ENCODE results near the gene GNPTAB. TPM values are rescaled to one million over a fixed set of nuclear protein-coding genes. Genes with fewer than 3 reads are reported as not detected.

Gene GNPTAB
- total and polyA plus RNA-seq, 2 of the 8 experiments (the other 6 are each of a cell fraction or from before 2014, with no cell fraction given): 21.5 to 51.3 TPM

GRCh38 chr12:101749657-101750056 is 81.1 kb downstream of the GNPTAB start:
- H3K27ac ChIP-seq (ENCODE audit: low read depth, low read length): 0 out of 2 replicates have a peak overlapping the region, but pooled peaks have one; percentile 4
- ChIA-PET CTCF (ENCODE audit: partially characterized antibody) (interaction anchor here (3.1 kb wide), 1 partner anchor 11 kb away, joined by 21 read pairs; no protein-coding TSS in a partner anchor), POLR2A (ENCODE audit: partially characterized antibody) (no interaction called here)
- no peak overlapping the region for H2BK20ac ChIP-seq (ENCODE audit: low read length)
- H3K79me2 ChIP-seq (ENCODE audit: control insufficient read depth in 1 of 2, insufficient read depth in 2 of 2, low read length in 2 of 2): no peaks in the 10 kb centered on the region
- H4K5ac ChIP-seq (ENCODE audit: insufficient read length, low read depth, low read length): no peak overlapping the region
- DNase-seq (ENCODE audit: low read depth in 1 of 2, low spot score in 2 of 2) (no peak), FAIRE-seq (no peak)
- H3K23ac ChIP-seq (ENCODE audit: insufficient read length): no peak overlapping the region
- no peaks in the 10 kb centered on the region for H3K9me3 ChIP-seq (ENCODE audit: insufficient read depth in 2 of 2, low read depth in 1 of 2, low read length in 1 of 2)
- peaks cover 0 to 3% (median 3%) of the 10 kb centered on the region in 4 experiments; a peak in 3 of 7 replicates for H3K4me1 ChIP-seq (replicated peaks in 1 of 4; ENCODE audit: control insufficient read depth in 3 of 4, insufficient read depth in 4 of 4, low read length in 3 of 4)
- no peak overlapping the region for H2BK15ac ChIP-seq (ENCODE audit: low read length)
- H3K14ac ChIP-seq (ENCODE audit: insufficient read length): no peak overlapping the region
- no peak overlapping the region for H3K56ac ChIP-seq (replicated peaks; ENCODE audit: insufficient read length, low read depth, low read length)
- no peak overlapping the region for H2AFZ ChIP-seq (ENCODE audit: low read length)
- no peak overlapping the region for H3K18ac ChIP-seq (ENCODE audit: extremely low read depth, low read length)
- no peak overlapping the region for H4K91ac ChIP-seq (replicated peaks; ENCODE audit: insufficient read length, low read length)
- no peaks in the 10 kb centered on the region for H3K27me3 ChIP-seq (replicated peaks in 1 of 4; ENCODE audit: control insufficient read depth in 3 of 4, extremely low read depth in 1 of 4, insufficient read depth in 3 of 4, low read length in 3 of 4)
- no peak overlapping the region for H2BK5ac ChIP-seq (ENCODE audit: low read depth, low read length)
- no peak overlapping the region for H3K9ac ChIP-seq (replicated peaks in 1 of 4; ENCODE audit: extremely low read depth in 1 of 4, low read depth in 3 of 4, low read length in 3 of 4)
- no peak overlapping the region for H3K4me2 ChIP-seq (ENCODE audit: insufficient read depth in 1 of 2, low read depth in 2 of 2, low read length in 2 of 2)
- H3K4ac ChIP-seq (replicated peaks; ENCODE audit: insufficient read length, low read depth, low read length): no peak overlapping the region
- WGBS, 2 experiments (ENCODE audit: extremely low coverage in 1 of 2, insufficient coverage in 1 of 2, insufficient read length in 1 of 2, insufficient replicate concordance in 2 of 2, low coverage in 1 of 2, low lambda C conversion rate in 2 of 2, missing lambda C conversion rate in 1 of 2): 85% methylated on average over 4 of the region's 4 CpGs; no CpG with 5 or more reads in 1 of the 2 experiments
- H4K20me1 ChIP-seq (replicated peaks in 1 of 2; ENCODE audit: control insufficient read depth in 1 of 2, insufficient read depth in 2 of 2, low read length in 2 of 2): no peaks in the 10 kb centered on the region
- no peak overlapping the region for H2BK120ac ChIP-seq (replicated peaks; ENCODE audit: low read depth, low read length)
- no peak overlapping the region for H2AK5ac ChIP-seq (ENCODE audit: low read depth, low read length)
- 0 out of 2 replicates have a peak, but pooled peaks cover 3% of the 10 kb centered on the region for H3K79me1 ChIP-seq (ENCODE audit: low read depth, low read length)
- peaks cover 6 to 52% (median 24%) of the 10 kb centered on the region in 4 experiments for H3K36me3 ChIP-seq (ENCODE audit: control insufficient read depth in 2 of 4, insufficient read depth in 4 of 4, low read length in 3 of 4)
- H2BK12ac ChIP-seq (ENCODE audit: low read depth, low read length): no peak overlapping the region
- H4K8ac ChIP-seq (ENCODE audit: extremely low read depth, insufficient read depth, low read length): no peak overlapping the region
- H3K4me3 ChIP-seq (ENCODE audit: extremely low read depth in 1 of 4, insufficient read depth in 2 of 4, low read depth in 3 of 4, low read length in 4 of 4): no peak overlapping the region
- H3K23me2 ChIP-seq (ENCODE audit: low read depth, low read length): no peaks in the 10 kb centered on the region
- TF ChIP-seq SIN3A (conservative IDR thresholded peaks at IDR 0.05 in 1 of 2, IDR thresholded peaks at IDR 0.05 in 1 of 2; ENCODE audit: low read depth in 1 of 2, low read length in 2 of 2): no peak
- TF ChIP-seq CEBPB (IDR thresholded peaks at IDR 0.05; ENCODE audit: low read depth, low read length): no peak
- no peak for TF ChIP-seq ASH2L (IDR thresholded peaks at IDR 0.05; ENCODE audit: low read length)
